ENCODE measurements around the gene APOBEC3C.
"Not testable (repeated sequence)": the region's sequence is repeated elsewhere in the genome, so short reads cannot be mapped to it uniquely, and the experiment has no call there.

Gene APOBEC3C

DNA sequence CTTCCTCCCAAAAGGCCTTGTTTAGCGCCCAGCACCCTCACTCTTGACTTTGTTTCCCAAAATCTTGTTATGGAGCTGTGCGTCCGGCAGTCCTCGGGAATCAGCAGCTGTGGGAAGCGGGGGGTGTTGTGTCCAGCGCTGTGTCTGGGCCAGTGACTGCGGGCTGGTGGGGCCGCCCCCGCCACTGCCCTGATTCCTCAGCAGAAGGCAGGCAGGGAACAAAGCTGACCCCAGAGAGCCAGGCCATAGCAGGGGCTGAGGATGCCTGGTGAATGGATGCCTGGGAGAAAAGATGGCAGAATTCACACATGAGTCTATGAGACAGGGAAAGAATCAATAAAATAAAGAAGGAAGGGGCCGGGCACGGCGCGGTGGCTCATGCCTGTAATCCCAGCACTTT, 2.5 kb downstream of the APOBEC3C start:
- no peak for DNase-seq (ENCODE audit: low read depth)

DNA sequence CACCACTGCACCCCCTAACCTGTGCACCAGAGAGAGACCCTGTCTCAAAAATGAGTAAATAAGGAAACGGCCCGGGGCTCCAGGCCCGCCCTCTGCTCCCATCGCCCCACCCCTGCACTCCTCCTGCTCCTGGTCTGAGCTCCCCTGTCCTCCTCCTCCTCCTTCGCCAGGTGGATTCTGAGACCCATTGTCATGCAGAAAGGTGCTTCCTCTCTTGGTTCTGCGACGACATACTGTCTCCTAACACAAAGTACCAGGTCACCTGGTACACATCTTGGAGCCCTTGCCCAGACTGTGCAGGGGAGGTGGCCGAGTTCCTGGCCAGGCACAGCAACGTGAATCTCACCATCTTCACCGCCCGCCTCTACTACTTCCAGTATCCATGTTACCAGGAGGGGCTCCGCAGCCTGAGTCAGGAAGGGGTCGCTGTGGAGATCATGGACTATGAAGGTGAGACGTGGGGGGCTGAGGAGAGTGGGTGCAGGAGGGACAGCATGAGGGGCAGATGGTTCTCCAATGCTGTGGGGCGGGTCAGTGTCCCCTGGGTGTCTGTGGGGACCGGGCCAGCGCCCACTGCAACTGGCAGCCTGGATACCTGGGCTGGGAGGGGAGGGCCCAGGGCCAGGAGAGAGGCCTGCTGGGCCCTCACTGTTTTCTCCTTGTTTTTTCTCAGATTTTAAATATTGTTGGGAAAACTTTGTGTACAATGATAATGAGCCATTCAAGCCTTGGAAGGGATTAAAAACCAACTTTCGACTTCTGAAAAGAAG, 3.7 kb downstream of the APOBEC3C start:
- H3K4me3 ChIP-seq (ENCODE audit: low read depth, low read length): no peak overlapping the region
- TF ChIP-seq, protein P1, sequence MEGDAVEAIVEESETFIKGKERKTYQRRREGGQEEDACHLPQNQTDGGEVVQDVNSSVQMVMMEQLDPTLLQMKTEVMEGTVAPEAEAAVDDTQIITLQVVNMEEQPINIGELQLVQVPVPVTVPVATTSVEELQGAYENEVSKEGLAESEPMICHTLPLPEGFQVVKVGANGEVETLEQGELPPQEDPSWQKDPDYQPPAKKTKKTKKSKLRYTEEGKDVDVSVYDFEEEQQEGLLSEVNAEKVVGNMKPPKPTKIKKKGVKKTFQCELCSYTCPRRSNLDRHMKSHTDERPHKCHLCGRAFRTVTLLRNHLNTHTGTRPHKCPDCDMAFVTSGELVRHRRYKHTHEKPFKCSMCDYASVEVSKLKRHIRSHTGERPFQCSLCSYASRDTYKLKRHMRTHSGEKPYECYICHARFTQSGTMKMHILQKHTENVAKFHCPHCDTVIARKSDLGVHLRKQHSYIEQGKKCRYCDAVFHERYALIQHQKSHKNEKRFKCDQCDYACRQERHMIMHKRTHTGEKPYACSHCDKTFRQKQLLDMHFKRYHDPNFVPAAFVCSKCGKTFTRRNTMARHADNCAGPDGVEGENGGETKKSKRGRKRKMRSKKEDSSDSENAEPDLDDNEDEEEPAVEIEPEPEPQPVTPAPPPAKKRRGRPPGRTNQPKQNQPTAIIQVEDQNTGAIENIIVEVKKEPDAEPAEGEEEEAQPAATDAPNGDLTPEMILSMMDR (IDR thresholded peaks at IDR 0.05; ENCODE audit: control insufficient read depth, extremely low read depth, insufficient read depth): no peak
- no peak for DNase-seq (ENCODE audit: low read depth)

More for the DNA sequence above, 2.5 kb downstream of the APOBEC3C start:
- TF ChIP-seq, protein P1 (IDR thresholded peaks at IDR 0.05; ENCODE audit: control insufficient read depth, extremely low read depth, insufficient read depth): no peak
- no peak overlapping the region for H3K4me3 ChIP-seq (ENCODE audit: low read depth, low read length)

DNA sequence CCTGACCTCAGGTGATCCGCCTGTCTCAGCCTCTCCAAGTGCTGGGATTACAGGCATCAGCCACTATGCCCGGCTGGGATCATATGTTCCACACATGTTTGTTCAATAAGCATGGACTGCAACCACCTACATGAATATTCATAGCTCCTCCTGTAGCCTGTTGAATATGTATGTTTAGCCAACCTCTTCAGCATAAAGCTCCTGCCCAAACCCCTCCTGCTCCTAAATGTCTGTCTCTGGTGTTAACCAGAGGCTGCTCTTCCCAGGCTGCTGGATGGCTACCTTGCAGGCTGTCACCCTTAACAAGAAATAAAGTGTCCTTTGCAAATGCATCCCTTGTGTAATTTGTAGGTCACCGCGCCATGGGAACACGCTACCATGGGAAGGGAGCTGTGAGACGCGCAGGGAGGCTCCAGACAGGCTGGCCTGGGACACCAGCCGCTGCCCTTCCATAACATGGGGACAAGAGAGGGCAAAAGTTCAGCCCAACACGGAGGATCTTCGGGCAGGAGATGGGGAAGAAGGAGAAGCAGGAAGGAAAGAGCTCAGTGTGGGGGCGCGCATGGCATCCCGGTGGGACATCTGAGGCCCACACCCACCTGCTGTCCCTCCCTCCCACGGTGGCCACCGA, 6.1 kb downstream of the APOBEC3C start:
- peak; percentile 14 for DNase-seq (ENCODE audit: low read depth)
- not testable (repeated sequence) for H3K4me3 ChIP-seq (ENCODE audit: low read depth, low read length)

DNA sequence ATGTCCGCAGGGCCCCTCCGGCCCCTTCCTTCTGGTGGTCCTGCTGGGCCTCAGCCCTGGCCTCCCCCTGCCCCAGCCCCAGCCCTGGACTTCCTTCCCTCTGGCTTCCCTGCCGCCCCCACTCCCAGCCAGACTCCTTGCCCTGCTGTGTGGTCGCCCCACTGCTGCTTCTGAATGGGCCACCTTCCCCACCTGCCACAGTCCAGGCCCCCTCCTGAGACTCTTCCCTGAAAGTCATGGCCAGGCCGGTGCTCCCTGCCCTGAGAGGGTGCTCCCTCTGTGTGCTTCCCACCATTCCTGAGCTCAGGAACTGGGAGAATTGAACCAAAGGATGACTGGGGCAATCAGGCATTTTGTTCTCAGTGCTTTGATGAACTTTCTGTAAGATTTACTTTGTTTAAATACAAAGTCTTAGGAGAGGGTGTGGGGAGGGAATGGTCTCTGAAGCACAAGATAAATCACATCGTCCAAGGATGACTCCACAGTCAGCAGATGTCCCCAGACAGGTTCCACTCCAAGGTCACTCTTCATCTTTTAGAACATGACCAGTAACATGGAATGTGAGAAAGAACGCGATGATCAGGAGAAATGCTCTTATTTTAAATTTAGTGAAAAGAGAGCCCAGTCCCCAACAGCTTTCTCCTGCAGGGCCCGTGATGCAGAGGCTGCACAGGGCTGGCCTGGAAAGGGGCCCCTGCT, 7.6 kb downstream of the APOBEC3C start:
- no peak for DNase-seq (ENCODE audit: low read depth)
- TF ChIP-seq, protein P1 (IDR thresholded peaks at IDR 0.05; ENCODE audit: control insufficient read depth, extremely low read depth, insufficient read depth): no peak
- no peak overlapping the region for H3K4me3 ChIP-seq (ENCODE audit: low read depth, low read length)

DNA sequence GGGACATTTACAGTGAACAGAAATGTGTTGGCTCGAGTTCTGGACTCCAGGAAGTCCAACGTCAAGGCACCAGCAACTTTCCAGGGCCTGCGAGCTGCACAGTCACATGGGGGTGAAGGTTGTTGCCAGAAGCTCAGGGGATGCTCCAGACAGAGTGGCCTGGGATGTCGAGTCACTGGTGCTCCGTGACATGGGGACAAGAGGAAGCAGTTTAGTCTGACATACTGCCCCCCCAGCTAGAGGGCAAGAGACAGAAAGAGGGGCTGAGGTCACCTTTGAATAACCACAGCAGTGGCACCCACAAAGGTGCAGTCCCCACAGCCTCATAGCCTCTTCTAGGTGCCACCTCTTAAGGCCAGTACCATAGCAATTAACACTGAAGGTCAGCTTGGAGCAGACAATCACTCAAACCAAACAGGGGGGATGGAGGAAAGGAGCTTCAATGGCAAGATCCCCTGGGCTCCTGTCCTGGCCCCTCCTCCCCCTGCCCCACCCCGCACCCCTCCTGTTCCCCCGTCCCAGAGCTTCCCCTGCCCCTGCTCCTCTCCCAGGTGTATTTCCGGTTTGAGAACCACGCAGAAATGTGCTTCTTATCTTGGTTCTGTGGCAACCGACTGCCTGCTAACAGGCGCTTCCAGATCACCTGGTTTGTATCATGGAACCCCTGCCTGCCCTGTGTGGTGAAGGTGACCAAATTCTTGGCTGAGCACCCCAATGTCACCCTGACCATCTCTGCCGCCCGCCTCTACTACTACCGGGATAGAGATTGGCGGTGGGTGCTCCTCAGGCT, 10.7 kb downstream of the APOBEC3C start:
- TF ChIP-seq, protein P1 (IDR thresholded peaks at IDR 0.05; ENCODE audit: control insufficient read depth, extremely low read depth, insufficient read depth): no peak
- DNase-seq (ENCODE audit: low read depth): no peak
- no peak overlapping the region for H3K4me3 ChIP-seq (ENCODE audit: low read depth, low read length)

DNA sequence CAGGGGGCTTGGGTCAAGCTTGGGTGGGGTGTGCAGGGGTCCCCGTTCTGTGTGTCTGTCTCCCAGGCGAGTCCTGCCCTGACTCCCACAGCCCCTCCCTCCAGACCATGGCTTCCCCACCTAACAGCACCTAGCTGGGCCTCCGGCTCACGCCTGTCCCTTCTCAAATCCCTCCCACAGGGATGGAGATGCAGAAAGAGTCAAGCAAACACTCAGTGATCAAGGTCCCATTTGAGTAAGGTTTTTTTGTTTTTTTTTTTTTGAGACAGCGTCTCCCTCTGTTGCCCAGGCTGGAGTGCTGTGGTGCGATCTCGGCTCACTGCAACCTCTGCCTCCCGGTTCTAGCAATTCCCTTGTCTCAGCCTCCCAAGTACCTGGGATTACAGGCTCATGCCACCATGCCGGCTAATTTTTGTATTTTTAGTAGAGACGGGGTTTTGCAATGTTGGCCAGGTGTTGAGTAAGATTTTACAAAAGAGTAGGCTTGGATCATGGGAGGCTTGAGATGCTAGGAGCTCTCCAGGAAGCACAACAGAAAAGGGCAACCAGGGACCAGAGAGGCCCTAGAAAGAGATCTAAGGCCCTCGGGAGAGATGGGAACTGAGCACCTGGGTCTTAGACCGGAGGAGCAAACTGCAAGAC, 12.6 kb downstream of the APOBEC3C start:
- H3K4me3 ChIP-seq (ENCODE audit: low read depth, low read length): no peak overlapping the region
- DNase-seq (ENCODE audit: low read depth): no peak
- TF ChIP-seq, protein P1 (IDR thresholded peaks at IDR 0.05; ENCODE audit: control insufficient read depth, extremely low read depth, insufficient read depth): no peak

Measured in LNCaP clone FGC (cell line).